Measurements from ENCODE around the gene CUL2.
A peak's percentile ranks its signal among the peaks of the same experiment; 100 is the strongest.

CUL2 gene

GRCh38 chr10:35126530-35127288 is 36.6 kb upstream of the CUL2 start, which contains the start of gene CREM (continued):
- TF ChIP-seq ZNF518A (tag by site-specific recombination; conservative IDR thresholded peaks at IDR 0.05; ENCODE audit: low read depth) (peak; percentile 41), ZNF76 (tag by site-specific recombination; IDR thresholded peaks at IDR 0.05; ENCODE audit: borderline replicate concordance, low read depth) (peak; percentile 60), ZNF223 (tag by site-specific recombination; IDR thresholded peaks at IDR 0.05) (no peak), SCRT1 (tag by site-specific recombination; IDR thresholded peaks at IDR 0.05; ENCODE audit: borderline replicate concordance) (no peak), KLF10 (tag by site-specific recombination; IDR thresholded peaks at IDR 0.05) (peak; percentile 74; the same call in 1 of the 2 replicates), INSM2 (tag by site-specific recombination; IDR thresholded peaks at IDR 0.05) (0 out of 2 replicates have a peak, but pooled peaks have one; percentile 54), RBAK (tag by site-specific recombination; IDR thresholded peaks at IDR 0.05) (no peak), ZNF626 (tag by site-specific recombination; IDR thresholded peaks at IDR 0.05) (no peak), BCL6B (tag by site-specific recombination; IDR thresholded peaks at IDR 0.05) (no peak), KLF7 (tag by site-specific recombination; IDR thresholded peaks at IDR 0.05; ENCODE audit: borderline replicate concordance) (peak; percentile 75; the same call in 1 of the 2 replicates), PBX3 (CRISPR knock-in tag; IDR thresholded peaks at IDR 0.05) (no peak; the same call in 1 of the 2 replicates), ZNF513 (tag by site-specific recombination; IDR thresholded peaks at IDR 0.05) (no peak), ZBTB10 (tag by site-specific recombination; IDR thresholded peaks at IDR 0.05) (no peak; the same call in 1 of the 2 replicates), ZNF184 (tag by site-specific recombination; IDR thresholded peaks at IDR 0.05) (no peak; the same call in 1 of the 2 replicates), ZSCAN5A (tag by site-specific recombination; IDR thresholded peaks at IDR 0.05) (peak; percentile 53; the same call in 1 of the 2 replicates), ZNF521 (tag by site-specific recombination; IDR thresholded peaks at IDR 0.05) (no peak), ZNF768 (tag by site-specific recombination; IDR thresholded peaks at IDR 0.05) (no peak), HOXC10 (CRISPR knock-in tag; IDR thresholded peaks at IDR 0.05) (no peak), SETDB1 (IDR thresholded peaks at IDR 0.05; ENCODE audit: insufficient read length, low read length) (no peak), ZNF488 (tag by site-specific recombination; IDR thresholded peaks at IDR 0.05) (no peak)

Measured in HEK293 (cell line).